Mucosa of descending colon (tissue), 3 donors: ENCODE data around the gene ZNF205. TPM values are rescaled to one million over a fixed set of nuclear protein-coding genes. Genes with fewer than 3 reads are reported as not detected.

ENCODE experiments used
- ATAC-seq: fragments of 200-7000 bp; cut with Tn5 transposase; one replicate; pipeline ENCODE4 v1.9.1; 2020; ENCODE audit warnings: mild to moderate bottlenecking, moderate library complexity
- DNase-seq, 3 donors: peaks; one replicate each; pipeline ENCODE4 v3.0.0-alpha.2; 2020
- H3K36me3 ChIP-seq: fragments of 200-600 bp; one replicate; pipeline ENCODE4 v1.8.0; 2021; ENCODE audit warnings: low read depth, mild to moderate bottlenecking
- H3K4me1 ChIP-seq: fragments of 200-600 bp; one replicate; pipeline ENCODE4 v1.8.0; 2021; ENCODE audit warnings: low read depth, mild to moderate bottlenecking
- H3K4me3 ChIP-seq: fragments of 200-600 bp; one replicate; pipeline ENCODE4 v1.8.0; 2021; ENCODE audit warnings: mild to moderate bottlenecking
- H3K9me3 ChIP-seq: fragments of 200-600 bp; one replicate; pipeline ENCODE4 v1.8.0; 2021; ENCODE audit warnings: mild to moderate bottlenecking
- intact Hi-C, 2 donors: fragments of 100-400 bp; cut with DNase I in 1 of 2; cut with micrococcal nuclease in 1 of 2; formaldehyde crosslinking; loops; one replicate each; pipeline versions ENCODE4 v1.11.0 to v1.11.1; 2022; cut with DNase I, micrococcal nuclease
- total RNA-seq, 3 donors: library from RNA; stranded (reverse); fragmentation: NEBNext Ultra II Directional in 2 of 3; extraction: Animal tissue kit (Norgen Biotek cat#: 25700) in 2 of 3; gene quantifications; one replicate each; pipeline versions ENCODE4 v1.2.1 to v1.2.4, GENCODE V29; 2021 to 2023
- TF ChIP-seq, protein P1 (sequence below): fragments of 200-600 bp; IDR thresholded peaks from one replicate; pipeline ENCODE4 v1.8.0; 2022; ENCODE audit warnings: antibody characterized with exemption, mild to moderate bottlenecking
- donor health status: DM: no; HTN: no; CAD: no; lungs with moderate emphysema.
- donor health status: DM: no; HTN: no; CAD: no.
- donor health status: DM: no; HTN: yes; CAD: no.

The ZNF205 gene
- total RNA-seq, 3 donors from 2014 or later: 8.5 to 10.2 (median 10.2) TPM

DNA sequence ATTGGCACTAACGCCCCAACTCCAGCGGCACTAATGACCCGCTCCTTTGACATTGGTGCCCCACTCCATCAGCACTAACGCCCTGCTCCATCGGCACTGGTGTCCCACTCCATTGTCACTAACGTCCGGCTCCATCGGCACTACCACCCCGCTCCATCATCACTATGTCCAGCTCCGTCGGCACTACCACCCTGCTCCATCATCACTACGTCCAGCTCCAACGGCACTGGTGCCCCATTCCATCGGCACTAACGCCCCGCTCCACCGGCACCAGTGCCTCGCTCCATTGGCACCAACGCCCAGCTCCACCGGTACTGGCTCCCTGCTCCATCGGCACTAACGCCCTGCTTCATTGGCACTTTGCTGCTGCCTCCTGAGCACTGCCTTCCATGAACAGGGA, 29.9 kb downstream of the ZNF205 start:
- intact Hi-C loops: no loop called here
- no peak for ATAC-seq
- no peak overlapping the region for H3K4me3 ChIP-seq
- DNase-seq: peak in 1 of 3 donors; percentile 43
- H3K9me3 ChIP-seq: no peaks in the 10 kb centered on the region
- H3K4me1 ChIP-seq: peaks cover 8% of the 10 kb centered on the region
- H3K36me3 ChIP-seq: no peaks in the 10 kb centered on the region
- TF ChIP-seq, protein P1, sequence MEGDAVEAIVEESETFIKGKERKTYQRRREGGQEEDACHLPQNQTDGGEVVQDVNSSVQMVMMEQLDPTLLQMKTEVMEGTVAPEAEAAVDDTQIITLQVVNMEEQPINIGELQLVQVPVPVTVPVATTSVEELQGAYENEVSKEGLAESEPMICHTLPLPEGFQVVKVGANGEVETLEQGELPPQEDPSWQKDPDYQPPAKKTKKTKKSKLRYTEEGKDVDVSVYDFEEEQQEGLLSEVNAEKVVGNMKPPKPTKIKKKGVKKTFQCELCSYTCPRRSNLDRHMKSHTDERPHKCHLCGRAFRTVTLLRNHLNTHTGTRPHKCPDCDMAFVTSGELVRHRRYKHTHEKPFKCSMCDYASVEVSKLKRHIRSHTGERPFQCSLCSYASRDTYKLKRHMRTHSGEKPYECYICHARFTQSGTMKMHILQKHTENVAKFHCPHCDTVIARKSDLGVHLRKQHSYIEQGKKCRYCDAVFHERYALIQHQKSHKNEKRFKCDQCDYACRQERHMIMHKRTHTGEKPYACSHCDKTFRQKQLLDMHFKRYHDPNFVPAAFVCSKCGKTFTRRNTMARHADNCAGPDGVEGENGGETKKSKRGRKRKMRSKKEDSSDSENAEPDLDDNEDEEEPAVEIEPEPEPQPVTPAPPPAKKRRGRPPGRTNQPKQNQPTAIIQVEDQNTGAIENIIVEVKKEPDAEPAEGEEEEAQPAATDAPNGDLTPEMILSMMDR: no peak

DNA sequence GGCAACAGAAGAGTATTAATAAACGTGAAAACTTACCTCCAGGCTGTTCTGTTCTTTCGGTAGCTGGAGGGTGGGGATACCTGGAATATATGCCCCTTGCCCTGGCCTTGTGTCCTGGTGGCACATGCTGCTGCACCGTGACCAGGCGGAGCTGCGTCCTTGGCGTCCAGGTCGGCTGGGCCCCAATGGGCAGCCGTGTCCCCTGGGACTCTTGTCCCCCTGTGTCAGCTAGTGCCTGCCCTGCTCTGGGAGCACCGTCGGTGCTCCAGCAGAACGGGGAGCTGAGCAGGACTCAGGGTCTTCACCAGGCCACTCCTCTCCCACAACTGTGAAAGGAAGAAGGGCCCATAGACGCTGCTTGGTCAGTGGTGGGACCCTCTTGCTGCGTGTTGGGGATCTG, 30.4 kb downstream of the ZNF205 start:
- H3K9me3 ChIP-seq: no peaks in the 10 kb centered on the region
- peaks cover 8% of the 10 kb centered on the region for H3K4me1 ChIP-seq
- ATAC-seq (no peak), DNase-seq (peak in 1 of 3 donors; percentile 48)
- TF ChIP-seq, protein P1: no peak
- intact Hi-C loops: no loop called here
- H3K36me3 ChIP-seq: no peaks in the 10 kb centered on the region
- no peak overlapping the region for H3K4me3 ChIP-seq

DNA sequence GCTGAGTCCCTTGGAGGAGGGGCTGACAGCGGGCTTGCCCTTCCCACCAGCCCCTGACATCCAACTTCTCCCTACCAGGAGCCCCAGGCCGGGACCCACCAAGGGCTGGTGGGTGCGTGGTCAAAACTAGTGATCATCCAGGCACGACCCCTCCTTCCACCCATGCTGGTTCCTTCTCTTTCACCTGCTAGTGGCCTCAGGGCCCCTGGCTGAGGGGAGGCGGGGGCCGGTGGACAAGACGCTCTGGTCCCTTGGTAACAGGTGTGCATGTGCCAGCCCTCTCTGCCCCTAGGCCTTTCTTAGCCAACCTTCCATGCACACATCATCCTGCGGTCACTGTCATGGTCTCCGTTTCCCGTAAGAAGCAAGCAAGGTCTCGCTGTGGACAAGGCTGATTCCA, 30.8 kb downstream of the ZNF205 start:
- intact Hi-C loops: no loop called here
- H3K4me1 ChIP-seq: peaks cover 8% of the 10 kb centered on the region
- ATAC-seq: no peak
- TF ChIP-seq, protein P1: no peak
- no peaks in the 10 kb centered on the region for H3K9me3 ChIP-seq
- no peak overlapping the region for H3K4me3 ChIP-seq
- H3K36me3 ChIP-seq: no peaks in the 10 kb centered on the region
- peak in 1 of 3 donors; percentile 41 for DNase-seq

DNA sequence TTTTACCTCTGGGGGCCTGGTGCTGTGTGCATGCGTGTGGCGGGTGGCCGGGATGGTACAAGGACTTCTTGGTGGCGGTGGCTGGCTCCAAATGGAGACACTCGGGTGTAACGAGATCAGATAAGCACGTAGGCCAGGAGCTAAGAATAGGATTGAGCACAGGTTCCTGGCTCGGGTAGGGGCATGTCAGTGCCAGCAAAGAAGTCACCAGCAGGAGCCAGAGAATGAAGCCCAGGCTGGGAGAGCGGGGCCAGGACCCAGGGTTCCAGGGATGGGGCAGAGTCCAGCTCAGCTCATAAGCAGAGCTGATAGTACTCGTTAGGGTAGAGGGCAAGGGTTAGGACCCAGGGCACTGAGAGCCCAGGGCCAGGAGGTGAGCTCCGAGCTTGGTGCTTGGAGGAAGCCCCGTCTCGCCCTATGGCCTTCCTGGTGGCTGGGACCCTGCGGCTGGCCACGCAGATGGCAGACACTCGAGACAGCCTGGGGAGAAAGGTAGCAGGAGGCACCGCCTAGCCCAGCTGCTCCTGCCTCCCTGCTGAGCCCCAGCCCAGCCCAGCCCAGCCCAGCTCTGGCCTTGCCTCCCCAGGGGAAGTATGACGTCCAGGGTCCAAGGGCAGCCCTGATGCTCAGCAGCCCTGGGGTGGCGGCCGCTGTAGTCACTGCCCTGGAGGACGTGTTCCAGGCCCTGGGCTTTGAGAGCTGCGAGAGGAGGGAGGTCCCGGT, 31.4 kb downstream of the ZNF205 start:
- DNase-seq (peak; percentile 68 to 81 (median 76)), ATAC-seq (peak; percentile 94)
- TF ChIP-seq, protein P1: no peak
- peaks cover 8% of the 10 kb centered on the region for H3K4me1 ChIP-seq
- no peaks in the 10 kb centered on the region for H3K36me3 ChIP-seq
- H3K4me3 ChIP-seq: no peak overlapping the region
- H3K9me3 ChIP-seq: no peaks in the 10 kb centered on the region
- intact Hi-C loops: no loop called here

DNA sequence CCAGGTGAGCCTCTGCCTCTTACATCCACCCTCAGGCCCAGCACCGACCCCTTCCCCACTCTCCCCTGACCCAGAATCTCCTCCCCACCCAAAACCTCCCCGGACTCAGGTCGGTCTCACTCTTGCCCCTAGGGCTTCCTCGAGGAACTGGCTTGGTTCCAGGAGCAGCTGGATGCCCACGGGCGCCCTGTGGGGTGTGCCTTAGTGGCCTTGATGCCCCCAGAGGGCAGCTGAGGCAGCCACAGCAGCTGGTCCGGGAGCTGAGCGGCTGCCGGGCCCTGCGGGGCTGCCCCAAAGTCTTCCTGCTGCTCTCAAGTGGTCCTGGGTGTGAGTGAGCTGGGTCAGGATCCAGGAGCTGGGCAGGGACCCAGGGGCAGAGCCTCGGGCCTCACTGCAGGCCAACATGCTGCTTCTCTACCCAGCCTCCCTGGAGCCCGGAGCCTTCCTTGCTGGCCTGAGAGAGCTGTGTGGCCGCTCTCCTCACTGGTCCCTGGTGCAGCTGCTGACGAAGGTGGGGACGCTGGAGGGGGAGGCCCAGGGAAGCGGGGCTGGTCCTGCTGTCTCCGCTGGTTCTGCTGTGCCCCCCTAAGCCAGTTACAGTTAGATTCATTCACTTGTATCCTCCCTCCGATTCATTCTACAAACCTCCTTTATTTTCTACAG, 32.1 kb downstream of the ZNF205 start:
- intact Hi-C loops: no loop called here
- ATAC-seq: peak; percentile 3
- Histone ChIP-seq H3K4me1 (peaks cover 9% of the 10 kb centered on the region), H3K4me3 (no peak overlapping the region), H3K9me3 (no peaks in the 10 kb centered on the region), H3K36me3 (no peaks in the 10 kb centered on the region)
- TF ChIP-seq, protein P1: no peak
- DNase-seq: peak in 1 of 3 donors; percentile 39
